Caco-2 (cell line): ENCODE data around the gene KCND3. TPM values are rescaled to one million over a fixed set of nuclear protein-coding genes. Genes with fewer than 3 reads are reported as not detected.

Source experiments
- BruUV-seq: library from RNA; stranded (reverse); fragments of 400-500 nt; replicated peaks from 2 replicates; lab custom pipeline; 2021; lab: Mats Ljungman, UMichigan
- CTCF ChIA-PET: fragments of 300-600 bp; sonication (Branson Sonifier 250); formaldehyde crosslinking; loops from one replicate; lab custom pipeline; 2022; ENCODE audit warnings: antibody characterized with exemption; lab: Charles Lee
- POLR2A ChIA-PET: fragments of 300-600 bp; sonication (Branson Sonifier 250); formaldehyde crosslinking; loops from one replicate; lab custom pipeline; 2022; ENCODE audit warnings: antibody characterized with exemption; lab: Charles Lee
- DNase-seq, 2 experiments: peaks; one replicate each; pipeline versions ENCODE4 v3.0.0 to v3.0.0-alpha.2; 2020 to 2022
- H3K27me3 ChIP-seq: replicated peaks from 2 replicates; pipeline ENCODE4 v1.6.0; 2011; ENCODE audit warnings: low read length; ENCODE audit not compliant: control insufficient read depth, insufficient read depth
- H3K36me3 ChIP-seq: 2 replicates; pipeline ENCODE4 v1.5.1; 2011; ENCODE audit warnings: low read length; ENCODE audit not compliant: control insufficient read depth, insufficient read depth
- H3K4me1 ChIP-seq: fragments of 250-450 bp; sonication (Bioruptor Pico); 2 replicates; pipeline ENCODE4 v1.5.1; 2020; ENCODE audit warnings: mild to moderate bottlenecking
- H3K4me3 ChIP-seq: 2 replicates; pipeline ENCODE4 v1.5.1; 2011; ENCODE audit warnings: low read depth, mild to moderate bottlenecking, control low read depth, low read length
- H3K9me3 ChIP-seq: fragments of 250-450 bp; sonication (Bioruptor Pico); 2 replicates; pipeline ENCODE4 v1.5.1; 2020; ENCODE audit warnings: mild to moderate bottlenecking, moderate library complexity
- H3K27ac Mint-ChIP-seq: one replicate; pipeline ENCODE4 v1.8.0; 2022; ENCODE audit warnings: mixed read lengths; ENCODE audit not compliant: unreplicated experiment
- H3K27me3 Mint-ChIP-seq: one replicate; pipeline ENCODE4 v1.8.0; 2022; ENCODE audit warnings: mixed read lengths; ENCODE audit not compliant: insufficient read depth, unreplicated experiment
- H3K36me3 Mint-ChIP-seq: one replicate; pipeline ENCODE4 v1.8.0; 2022; ENCODE audit warnings: mild to moderate bottlenecking, mixed read lengths; ENCODE audit not compliant: insufficient read depth, unreplicated experiment
- H3K4me1 Mint-ChIP-seq: one replicate; pipeline ENCODE4 v1.8.0; 2022; ENCODE audit warnings: low read depth, mixed read lengths; ENCODE audit not compliant: unreplicated experiment
- H3K4me3 Mint-ChIP-seq: one replicate; pipeline ENCODE4 v1.8.0; 2022; ENCODE audit warnings: mild to moderate bottlenecking, moderate library complexity, mixed read lengths; ENCODE audit not compliant: unreplicated experiment
- H3K9me3 Mint-ChIP-seq: one replicate; pipeline ENCODE4 v1.8.0; 2022; ENCODE audit warnings: mixed read lengths; ENCODE audit not compliant: unreplicated experiment
- CTCF ChIP-seq, 2 experiments: fragments of 200-600 bp in 1 of 2; IDR thresholded peaks; 1 replicate in 1 of 2; 2 replicates in 1 of 2; pipeline versions ENCODE4 v1.5.1 to v1.8.0; 2011 to 2022; ENCODE audit warnings: antibody characterized with exemption in 1 of 2, control low read depth in 1 of 2, inconsistent platforms in 1 of 2, low read depth in 1 of 2, low read length in 1 of 2, mild to moderate bottlenecking in 1 of 2, moderate library complexity in 1 of 2; ENCODE audit not compliant: insufficient read depth in 1 of 2, severe bottlenecking in 1 of 2, unreplicated experiment in 1 of 2
- intact Hi-C: fragments of 100-400 bp; cut with micrococcal nuclease; formaldehyde crosslinking; loops from one replicate; pipeline ENCODE4 v1.10.0; 2022; ENCODE audit not compliant: unreplicated experiment
- total RNA-seq: library from RNA; stranded (reverse); gene quantifications from 2 replicates; pipeline ENCODE4 v1.2.3, GENCODE V29; 2022

The KCND3 gene
- total RNA-seq, 1 experiment from 2014 or later, result 5.1 TPM

- peak within 1 kb of the TSS; percentile 88 for H3K27ac Mint-ChIP-seq
Observed at GRCh38 chr1:111755331-111756123, 233.9 kb downstream of the KCND3 start, which contains the start of gene DDX20. TSS of gene DDX20 (plus strand) at chr1:111755901. CDS start at chr1:111755925, 24 bp downstream.

DNA sequence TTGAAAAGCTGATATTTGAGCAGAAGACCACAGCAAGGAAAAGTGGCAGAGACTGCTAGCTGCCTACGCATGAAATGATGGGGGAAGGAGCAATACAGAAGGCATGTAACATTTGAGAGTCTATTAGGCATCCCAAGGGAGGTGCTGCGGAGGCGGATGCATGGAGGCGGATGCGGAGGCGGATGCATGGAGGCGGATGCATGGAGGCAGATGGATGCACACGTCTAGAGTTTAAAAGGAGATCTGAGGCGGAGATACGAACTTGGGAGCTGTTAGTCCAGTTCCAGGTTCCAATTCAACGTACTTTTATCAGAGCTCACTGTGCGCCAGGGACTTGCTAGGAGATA lies 234.5 kb downstream of the KCND3 start:
- POLR2A ChIA-PET, result no interaction called here
- no peaks in the 10 kb centered on the region for H3K9me3 Mint-ChIP-seq
- BruUV-seq, result no TSS peak
- CTCF ChIA-PET, result interaction anchor here (0.7 to 1.4 kb wide), 3 partner anchors 247 to 273 kb away, joined by 4 to 11 read pairs (median 5); no protein-coding TSS in a partner anchor
- DNase-seq, result no peak
- H3K4me1 Mint-ChIP-seq, result peaks cover 12% of the 10 kb centered on the region
- no peaks in the 10 kb centered on the region for H3K27me3 ChIP-seq
- peaks cover 26% of the 10 kb centered on the region for H3K36me3 Mint-ChIP-seq
- H3K27me3 Mint-ChIP-seq, result no peaks in the 10 kb centered on the region
- H3K4me3 ChIP-seq, result peak overlapping the region; percentile 79
- intact Hi-C loops, result loop anchor here (1.0 to 5.0 kb wide), 3 partner anchors 16 to 248 kb away; partner anchors contain the start of gene INKA2
- no peaks in the 10 kb centered on the region for H3K36me3 ChIP-seq
- TF ChIP-seq CTCF (IDR thresholded peaks at IDR 0.05; ENCODE audit: insufficient read depth in 1 of 2, low read depth in 1 of 2, low read length in 1 of 2, severe bottlenecking in 1 of 2, unreplicated experiment in 1 of 2), result no peak
- peak overlapping the region; percentile 88 for H3K27ac Mint-ChIP-seq
- H3K4me1 ChIP-seq, result peaks cover 5% of the 10 kb centered on the region; the same call in 1 of the 2 replicates
- peak overlapping the region; percentile 92 for H3K4me3 Mint-ChIP-seq
- H3K9me3 ChIP-seq, result no peaks in the 10 kb centered on the region

More at GRCh38 chr1:111755331-111756123, 233.9 kb downstream of the KCND3 start, which contains the start of gene DDX20:
- no peaks in the 10 kb centered on the region for H3K27me3 Mint-ChIP-seq
- H3K4me3 ChIP-seq, result peak within 1 kb of the TSS; percentile 79
- H3K4me3 Mint-ChIP-seq, result peak within 1 kb of the TSS; percentile 92
- no peaks in the 10 kb centered on the region for H3K36me3 ChIP-seq
- H3K4me1 Mint-ChIP-seq, result peaks cover 12% of the 10 kb centered on the region
- peaks cover 5% of the 10 kb centered on the region; the same call in 1 of the 2 replicates for H3K4me1 ChIP-seq
- TF ChIP-seq CTCF (IDR thresholded peaks at IDR 0.05; ENCODE audit: insufficient read depth in 1 of 2, low read depth in 1 of 2, low read length in 1 of 2, severe bottlenecking in 1 of 2, unreplicated experiment in 1 of 2), result peak; percentile 56 to 80
- no peaks in the 10 kb centered on the region for H3K27me3 ChIP-seq
- no peaks in the 10 kb centered on the region for H3K9me3 ChIP-seq
- peak; percentile 86 to 90 for DNase-seq
- intact Hi-C loops, result loop anchor here (1.0 to 5.0 kb wide), 3 partner anchors 16 to 248 kb away; partner anchors contain the start of gene INKA2
- BruUV-seq, result no TSS peak
- peaks cover 29% of the 10 kb centered on the region for H3K36me3 Mint-ChIP-seq
- ChIA-PET POLR2A (no interaction called here), CTCF (interaction anchor here (0.8 to 1.4 kb wide), 2 partner anchors 248 to 266 kb away, joined by 4 to 5 read pairs; no protein-coding TSS in a partner anchor)
- H3K9me3 Mint-ChIP-seq, result no peaks in the 10 kb centered on the region

- Mint-ChIP-seq H3K9me3 (no peaks in the 10 kb centered on the region), H3K4me3 (no peak overlapping the region), H3K27me3 (no peaks in the 10 kb centered on the region), H3K36me3 (peaks cover 10% of the 10 kb centered on the region), H3K27ac (no peak overlapping the region), H3K4me1 (peaks cover 6% of the 10 kb centered on the region)
- DNase-seq, result no peak
- ChIA-PET POLR2A (no interaction called here), CTCF (interaction anchor here (0.9 kb wide), 1 partner anchor 270 kb away, joined by 3 read pairs; no protein-coding TSS in a partner anchor)
- Histone ChIP-seq H3K27me3 (no peaks in the 10 kb centered on the region), H3K4me1 (peaks cover 5% of the 10 kb centered on the region; the same call in 1 of the 2 replicates), H3K4me3 (no peak overlapping the region), H3K36me3 (no peaks in the 10 kb centered on the region), H3K9me3 (no peaks in the 10 kb centered on the region)
- intact Hi-C loops, result no loop called here
- no peak for TF ChIP-seq CTCF (IDR thresholded peaks at IDR 0.05; ENCODE audit: insufficient read depth in 1 of 2, low read depth in 1 of 2, low read length in 1 of 2, severe bottlenecking in 1 of 2, unreplicated experiment in 1 of 2)
- no TSS peak for BruUV-seq
Observed at GRCh38 chr1:111751906-111752575, 237.4 kb downstream of the KCND3 start.
